ENCODE data around the gene EGLN2. TPM values are rescaled to one million over a fixed set of nuclear protein-coding genes. Genes with fewer than 3 reads are reported as not detected.
"Not testable (repeated sequence)": the region's sequence is repeated elsewhere in the genome, so short reads cannot be mapped to it uniquely, and the experiment has no call there.

Gene EGLN2
- total RNA-seq, 1 donor from 2014 or later, result 109 TPM

- ATAC-seq (no peak), DNase-seq (ENCODE audit: low spot score) (no peak)
- intact Hi-C loops (cut with DNase I), result loop anchor here (10.0 kb wide), 1 partner anchor 145 kb away; no protein-coding TSS in a partner anchor
Measured at GRCh38 chr19:40809358-40810086, 10.5 kb downstream of the EGLN2 start.

- ATAC-seq, result no peak
- DNase-seq (ENCODE audit: low spot score), result no peak
- intact Hi-C loops (cut with DNase I), result no loop called here
Measured at GRCh38 chr19:40810160-40810559, 11.2 kb downstream of the EGLN2 start.

DNA sequence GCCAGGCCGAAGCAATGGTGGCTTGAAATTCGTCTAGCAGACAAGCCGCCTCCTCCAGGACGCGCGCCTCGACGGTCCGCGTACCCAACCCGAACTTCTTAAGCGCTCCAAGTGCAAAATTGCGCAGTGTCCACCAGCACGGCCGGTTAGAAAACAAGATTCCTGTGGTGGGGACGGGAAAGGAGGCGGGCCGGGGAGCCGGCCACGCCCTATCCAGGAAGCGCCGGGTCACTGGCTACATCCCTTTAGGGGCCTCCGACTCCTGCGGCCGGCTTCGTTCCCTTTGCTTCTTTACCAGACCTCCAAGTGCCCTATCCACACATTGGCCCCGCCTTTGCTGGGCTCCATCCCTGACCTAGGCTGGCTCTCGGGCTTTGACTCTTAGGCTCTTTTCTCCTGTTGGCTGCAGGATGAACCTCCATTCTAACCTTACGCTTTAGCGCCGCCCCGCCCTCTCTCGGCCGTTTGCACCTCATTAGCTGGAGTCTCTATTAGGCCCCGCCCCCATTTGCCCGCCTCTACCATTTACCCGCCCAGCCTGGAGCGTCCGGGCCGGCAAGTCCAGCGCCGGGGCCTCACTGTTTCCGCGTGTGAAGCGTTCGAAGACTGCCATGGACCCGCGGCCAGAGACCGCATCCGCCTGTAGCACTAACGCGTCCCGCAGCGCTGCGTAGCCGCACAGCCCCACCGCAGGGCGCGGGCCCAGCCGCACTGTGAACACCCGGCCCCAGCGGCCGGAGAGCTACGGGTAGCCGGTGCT is 11.8 kb downstream of the EGLN2 start:
- ATAC-seq (peak; percentile 90), DNase-seq (ENCODE audit: low spot score) (peak; percentile 88)
- intact Hi-C loops (cut with DNase I), result not testable (repeated sequence)

DNA sequence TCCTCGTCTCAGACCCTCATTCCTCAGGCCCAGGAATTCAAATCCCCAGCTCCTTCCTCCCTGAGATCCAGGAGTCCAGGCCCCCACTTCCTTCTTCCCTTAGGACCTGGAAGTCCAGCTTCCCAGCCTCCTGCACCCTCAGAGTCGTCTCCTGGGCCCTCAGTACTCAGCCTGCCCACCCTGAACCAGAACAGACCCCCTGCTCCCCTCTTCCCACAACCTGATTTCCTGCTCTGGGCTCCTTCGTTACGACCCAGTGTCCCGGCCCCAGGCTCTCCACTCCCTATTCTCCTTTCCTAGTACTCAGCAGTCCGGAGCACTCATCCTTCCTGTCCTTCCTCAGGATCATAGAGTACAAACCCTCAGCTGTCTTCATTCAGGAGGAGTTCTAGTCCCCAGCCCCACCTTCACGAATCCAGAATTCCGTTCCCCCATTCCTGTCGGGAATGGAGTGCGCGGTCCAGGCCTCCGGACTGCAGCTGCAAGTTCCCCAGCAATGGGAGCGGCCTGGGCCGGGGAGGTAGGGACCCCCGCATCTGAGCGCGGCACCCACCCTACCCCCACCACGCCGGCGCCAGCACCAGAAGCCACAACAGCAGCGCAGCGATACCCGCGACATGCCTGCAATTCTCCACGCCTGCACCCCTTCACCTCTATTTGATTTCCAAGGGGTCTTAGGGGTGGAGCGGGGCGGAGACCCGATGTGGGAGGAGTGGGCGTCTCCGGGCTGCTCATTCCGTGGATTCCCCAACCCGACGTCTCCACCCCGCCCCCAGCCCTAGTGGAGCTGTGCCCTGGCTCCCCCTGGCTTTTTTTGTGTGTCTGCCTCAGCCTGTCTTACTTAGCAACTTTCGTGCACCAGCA is 12.7 kb downstream of the EGLN2 start:
- no peak for DNase-seq (ENCODE audit: low spot score)
- intact Hi-C loops (cut with DNase I), result no loop called here
- no peak for ATAC-seq

- DNase-seq (ENCODE audit: low spot score); intact Hi-C loops (cut with DNase I); ATAC-seq: not testable (repeated sequence)
Measured at GRCh38 chr19:40812571-40812970, 13.6 kb downstream of the EGLN2 start.

DNA sequence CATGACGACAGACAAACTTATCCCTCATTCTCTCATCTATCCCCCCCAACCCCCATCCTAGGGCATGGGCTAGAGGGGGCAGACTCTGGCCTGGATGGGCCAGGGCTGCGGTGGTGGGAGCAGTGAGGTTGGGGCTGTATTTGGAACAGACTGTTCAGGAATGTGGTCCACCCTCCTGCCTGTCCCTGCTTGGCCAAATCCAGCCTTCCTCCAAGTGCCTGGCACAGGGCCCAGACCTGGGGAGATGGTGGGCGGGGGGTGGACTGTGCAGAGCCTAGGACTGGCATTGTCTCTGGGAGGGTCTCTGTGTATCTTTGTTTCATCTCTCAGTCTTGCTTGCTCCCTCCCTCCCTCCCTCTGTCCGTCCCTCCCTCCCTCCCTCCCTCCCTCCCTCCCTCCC is 14.2 kb downstream of the EGLN2 start:
- intact Hi-C loops (cut with DNase I), result no loop called here
- ATAC-seq (no peak), DNase-seq (ENCODE audit: low spot score) (no peak)

GRCh38 chr19:40815223-40815622 is 16.2 kb downstream of the EGLN2 start:
- ATAC-seq, result no peak
- DNase-seq (ENCODE audit: low spot score), result peak; percentile 49
- intact Hi-C loops (cut with DNase I), result no loop called here

- intact Hi-C loops (cut with DNase I), result not testable (repeated sequence)
- peak; percentile 91 for ATAC-seq
- DNase-seq (ENCODE audit: low spot score), result peak; percentile 92
Measured at GRCh38 chr19:40818480-40819399, 19.7 kb downstream of the EGLN2 start.

DNA sequence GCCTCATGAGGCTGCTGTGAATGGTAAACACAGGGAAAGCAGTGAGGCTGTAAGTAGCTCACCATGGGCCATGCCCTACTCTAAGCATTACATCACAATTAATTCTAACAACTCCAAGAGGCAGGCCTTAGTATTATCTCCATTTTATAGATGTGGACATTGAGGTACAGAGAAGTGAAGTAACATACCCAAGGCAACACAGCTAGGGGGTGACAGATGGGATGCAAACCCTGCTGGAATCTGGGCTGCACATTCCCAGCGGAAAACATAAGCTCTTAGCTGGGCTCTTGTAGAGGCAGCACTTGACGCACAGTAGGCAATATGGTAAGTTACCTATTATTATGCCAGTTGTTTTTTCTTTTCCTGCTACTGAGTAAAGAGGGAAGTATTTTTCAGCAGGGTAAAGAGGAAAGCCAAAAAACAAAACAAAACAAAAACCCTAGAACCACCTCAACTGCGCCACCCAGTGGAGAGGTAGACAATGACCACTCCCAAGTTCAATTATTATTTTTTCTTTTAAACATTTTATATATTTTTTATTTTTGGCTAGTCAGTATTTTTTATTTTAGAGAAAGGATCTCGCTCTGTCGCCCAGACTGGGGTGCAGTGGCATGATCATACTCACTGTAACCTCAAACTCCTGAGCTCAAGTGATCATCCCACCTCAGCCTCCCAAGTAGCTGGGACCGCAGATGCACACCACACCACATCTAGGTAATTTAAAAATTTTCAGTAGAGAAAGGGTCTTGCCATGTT is 20.7 kb downstream of the EGLN2 start:
- ATAC-seq (peak; percentile 44), DNase-seq (ENCODE audit: low spot score) (peak; percentile 81)
- intact Hi-C loops (cut with DNase I), result not testable (repeated sequence)

GRCh38 chr19:40822161-40822560 is 23.2 kb downstream of the EGLN2 start:
- ATAC-seq (no peak), DNase-seq (ENCODE audit: low spot score) (peak; percentile 60)
- intact Hi-C loops (cut with DNase I), result no loop called here

DNA sequence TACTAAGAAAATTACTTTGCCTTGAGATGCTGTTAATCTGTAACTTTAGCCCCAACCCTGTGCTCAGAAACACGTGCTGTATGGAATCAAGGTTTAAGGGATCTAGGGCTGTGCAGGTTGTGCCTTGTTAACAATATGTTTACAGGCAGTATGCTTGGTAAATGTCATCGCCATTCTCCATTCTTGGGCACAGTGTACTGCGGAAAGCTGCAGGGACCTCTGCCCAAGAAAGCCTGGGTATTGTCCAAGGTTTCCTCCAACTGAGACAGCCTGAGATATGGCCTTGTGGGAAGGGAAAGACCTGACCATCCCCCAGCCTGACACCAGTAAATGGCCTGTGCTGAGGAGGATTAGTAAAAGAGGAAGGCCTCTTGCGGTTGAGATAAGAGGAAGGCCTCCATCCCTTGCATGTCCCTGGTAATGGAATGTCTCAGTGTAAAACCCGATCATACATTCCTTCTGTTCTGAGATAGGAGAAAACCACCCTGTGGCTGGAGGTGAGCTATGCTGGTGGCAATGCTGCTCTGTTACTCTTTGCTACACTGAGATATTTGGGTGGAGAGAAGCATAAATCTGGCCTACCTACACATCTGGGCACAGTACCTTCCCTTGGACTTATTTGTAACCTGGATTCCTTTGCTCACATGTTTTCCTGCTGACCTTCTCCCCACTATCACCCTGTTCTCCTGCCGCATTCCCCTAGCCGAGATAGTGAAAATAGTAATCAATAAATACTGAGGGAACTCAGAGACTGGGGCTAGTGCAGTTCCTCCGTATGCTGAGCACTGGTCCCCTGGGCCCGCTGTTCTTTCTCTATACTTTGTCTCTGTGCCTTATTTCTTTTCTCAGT is 23.9 kb downstream of the EGLN2 start:
- ATAC-seq; intact Hi-C loops (cut with DNase I): not testable (repeated sequence)
- peak; percentile 35 for DNase-seq (ENCODE audit: low spot score)

DNA sequence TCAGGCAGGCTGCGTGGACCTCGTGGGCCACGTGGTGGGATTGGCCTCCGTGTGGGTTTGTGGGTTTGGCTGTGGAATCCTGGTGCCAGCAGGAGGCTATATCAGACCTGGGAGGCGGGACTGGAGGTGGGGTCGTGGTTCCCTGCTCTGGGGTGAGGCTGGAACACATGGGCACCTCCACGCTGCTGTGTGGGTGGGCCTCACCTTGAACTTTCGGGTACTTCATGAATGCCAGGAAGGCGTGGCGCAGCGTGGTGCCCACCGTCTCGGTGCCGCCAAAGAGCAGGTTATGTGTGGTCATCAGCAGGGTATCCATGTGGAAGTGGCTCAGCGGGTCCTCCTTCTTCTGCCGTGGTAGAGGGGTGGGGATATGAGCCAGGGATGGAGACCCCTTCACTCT is 25.9 kb downstream of the EGLN2 start:
- DNase-seq (ENCODE audit: low spot score), result peak; percentile 46
- intact Hi-C loops (cut with DNase I); ATAC-seq: not testable (repeated sequence)

- intact Hi-C loops (cut with DNase I); DNase-seq (ENCODE audit: low spot score); ATAC-seq: not testable (repeated sequence)
Measured at GRCh38 chr19:40825460-40826095, 26.6 kb downstream of the EGLN2 start.

DNA sequence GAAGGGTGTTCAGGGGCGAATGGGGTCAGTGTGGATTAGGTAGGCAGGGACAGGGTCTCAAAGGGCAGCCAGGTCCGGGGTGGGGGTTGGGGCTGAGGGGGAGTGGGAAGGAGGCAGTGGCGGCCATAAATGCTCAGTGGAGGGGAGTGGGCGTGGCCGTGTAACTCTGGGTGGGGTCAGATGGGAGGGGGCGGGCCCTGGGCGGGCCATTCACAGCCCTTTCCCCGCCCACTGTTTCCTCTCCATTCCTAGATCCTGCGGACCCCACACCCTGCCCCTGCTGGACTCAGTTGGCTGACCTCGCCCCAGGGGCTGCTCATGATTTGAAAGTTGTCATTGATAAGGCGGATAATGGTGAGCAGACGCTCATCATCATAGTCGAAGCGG is 27.3 kb downstream of the EGLN2 start:
- ATAC-seq; DNase-seq (ENCODE audit: low spot score); intact Hi-C loops (cut with DNase I): not testable (repeated sequence)

- ATAC-seq; intact Hi-C loops (cut with DNase I): not testable (repeated sequence)
- DNase-seq (ENCODE audit: low spot score), result peak; percentile 33
Measured at GRCh38 chr19:40826699-40827385, 27.9 kb downstream of the EGLN2 start.

Measured in sciatic nerve (tissue), 2 donors.